Pancreas (tissue), 10 donors: ENCODE results near the gene PDZK1. TPM values are rescaled to one million over a fixed set of nuclear protein-coding genes. Genes with fewer than 3 reads are reported as not detected.
A peak's percentile ranks its signal among the peaks of the same experiment; 100 is the strongest.
"Not testable (repeated sequence)": the region's sequence is repeated elsewhere in the genome, so short reads cannot be mapped to it uniquely, and the experiment has no call there.

Experiments
- ATAC-seq, 4 donors: fragments of 200-7000 bp; cut with Tn5 transposase; one replicate each; pipeline versions ENCODE4 v1.8.0 to v1.9.1; 2020; ENCODE audit warnings: mild to moderate bottlenecking in 4 of 4, moderate library complexity in 4 of 4
- DNase-seq, 6 donors: peaks; one replicate each; pipeline ENCODE4 v3.0.0-alpha.2; 2020
- FAIRE-seq: peaks from 2 replicates; lab custom pipeline; 2012; peaks lifted over from hg19 to GRCh38; lab: Jason Lieb, UNC
- H3K27ac ChIP-seq, 4 donors: fragments of 200-600 bp; sonication (generic); 1 replicate in 3 of 4; 2 replicates in 1 of 4; pipeline versions ENCODE4 v1.5.0 to v1.8.0; 2020
- H3K27me3 ChIP-seq, 4 donors: fragments of 200-600 bp; one replicate each; pipeline ENCODE4 v1.8.0; 2021
- H3K36me3 ChIP-seq, 3 donors: fragments of 200-600 bp; sonication (generic) in 1 of 3; one replicate each; pipeline versions ENCODE4 v1.5.0 to v1.8.0; 2020 to 2021
- H3K4me1 ChIP-seq, 3 donors: fragments of 200-600 bp; one replicate each; pipeline ENCODE4 v1.8.0; 2021
- H3K4me3 ChIP-seq, 4 donors: fragments of 200-600 bp; sonication (generic) in 2 of 4; one replicate each; pipeline versions ENCODE4 v1.5.0 to v1.8.0; 2020 to 2021
- H3K9me3 ChIP-seq, 4 donors: fragments of 200-600 bp; one replicate each; pipeline ENCODE4 v1.8.0; 2021
- WGBS, 2 donors: extraction: QIAGEN DNeasy Blood & Tissue Kit; methylation state at CpG; one replicate each; pipeline ENCODE4 v1.1.7; 2013; 5-methylcytosine and 5-hydroxymethylcytosine counted together
- intact Hi-C, 3 donors: fragments of 100-400 bp; cut with DNase I; formaldehyde crosslinking; loops; one replicate each; pipeline versions ENCODE4 v1.11.1 to v1.14.2; 2022
- polyA plus RNA-seq, 2 donors: library from polyadenylated mRNA; stranded (reverse); fragments of 200-250 nt; gene quantifications; one replicate each; pipeline ENCODE4 v1.2.3, GENCODE V29; 2013
- total RNA-seq, 6 donors: library from RNA; stranded (reverse); fragmentation: NEBNext Ultra II Directional in 4 of 6; extraction: Animal tissue kit (Norgen Biotek cat#: 25700) in 4 of 6; gene quantifications; one replicate each; pipeline versions ENCODE4 v1.2.1 to v1.2.4, GENCODE V29; 2021 to 2023
- TF ChIP-seq, protein P1 (sequence below), 4 donors: fragments of 200-600 bp; sonication (generic) in 3 of 4; IDR thresholded peaks; one replicate each; pipeline versions ENCODE4 v1.5.0 to v1.8.0; 2021; ENCODE audit warnings: antibody characterized with exemption in 4 of 4
- donor health status: healthy with polysubstance abuse.
- donor health status: DM: no; HTN: no; CAD: no; lungs with moderate emphysema.
- donor health status: DM: no; HTN: no; CAD: no.
- donor health status: control.
- donor health status: control.
- donor health status: Bipolar disorder and iron deficiency.
- donor health status: DM: yes; HTN: yes; CAD: no.
- donor health status: DM: no; HTN: no; CAD: no.
- donor health status: DM: no; HTN: no; CAD: no.
- donor health status: DM: yes; HTN: yes; CAD: no.

PDZK1 gene
- total and polyA plus RNA-seq, 8 donors: 3.4 to 21.6 (median 8.2) TPM

DNA sequence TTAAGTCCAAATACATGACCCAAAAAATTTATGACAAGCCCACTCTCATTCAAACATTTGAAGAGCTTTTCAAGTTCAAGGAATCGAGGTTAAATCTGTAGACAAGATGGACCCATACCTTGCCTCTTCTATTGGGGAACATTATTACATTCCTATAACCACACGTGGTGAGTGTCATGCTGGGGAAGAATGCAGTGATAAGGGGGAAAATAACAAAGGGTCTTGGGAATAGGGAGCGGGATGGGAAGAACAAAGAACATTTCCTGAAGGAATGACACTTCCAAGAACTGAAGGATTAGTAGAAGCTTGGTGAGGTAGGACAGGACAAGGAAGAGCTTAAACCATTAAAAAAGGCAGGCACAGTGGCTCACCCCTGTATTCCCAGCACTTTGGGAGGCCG, 18.8 kb downstream of the PDZK1 start:
- Histone ChIP-seq H3K27me3 (no peaks in the 10 kb centered on the region), H3K9me3 (no peaks in the 10 kb centered on the region), H3K27ac (no peak overlapping the region), H3K4me1 (peaks cover 23 to 32% (median 29%) of the 10 kb centered on the region in 3 donors), H3K4me3 (no peak overlapping the region), H3K36me3 (no peaks in the 10 kb centered on the region)
- DNase-seq: no peak
- intact Hi-C loops: no loop called here
- FAIRE-seq: no peak
- ATAC-seq: no peak
- TF ChIP-seq, protein P1, sequence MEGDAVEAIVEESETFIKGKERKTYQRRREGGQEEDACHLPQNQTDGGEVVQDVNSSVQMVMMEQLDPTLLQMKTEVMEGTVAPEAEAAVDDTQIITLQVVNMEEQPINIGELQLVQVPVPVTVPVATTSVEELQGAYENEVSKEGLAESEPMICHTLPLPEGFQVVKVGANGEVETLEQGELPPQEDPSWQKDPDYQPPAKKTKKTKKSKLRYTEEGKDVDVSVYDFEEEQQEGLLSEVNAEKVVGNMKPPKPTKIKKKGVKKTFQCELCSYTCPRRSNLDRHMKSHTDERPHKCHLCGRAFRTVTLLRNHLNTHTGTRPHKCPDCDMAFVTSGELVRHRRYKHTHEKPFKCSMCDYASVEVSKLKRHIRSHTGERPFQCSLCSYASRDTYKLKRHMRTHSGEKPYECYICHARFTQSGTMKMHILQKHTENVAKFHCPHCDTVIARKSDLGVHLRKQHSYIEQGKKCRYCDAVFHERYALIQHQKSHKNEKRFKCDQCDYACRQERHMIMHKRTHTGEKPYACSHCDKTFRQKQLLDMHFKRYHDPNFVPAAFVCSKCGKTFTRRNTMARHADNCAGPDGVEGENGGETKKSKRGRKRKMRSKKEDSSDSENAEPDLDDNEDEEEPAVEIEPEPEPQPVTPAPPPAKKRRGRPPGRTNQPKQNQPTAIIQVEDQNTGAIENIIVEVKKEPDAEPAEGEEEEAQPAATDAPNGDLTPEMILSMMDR (IDR thresholded peaks at IDR 0.05): no peak
- 79 to 88% methylated on average over 4 of the region's 4 CpGs for WGBS, 2 donors

DNA sequence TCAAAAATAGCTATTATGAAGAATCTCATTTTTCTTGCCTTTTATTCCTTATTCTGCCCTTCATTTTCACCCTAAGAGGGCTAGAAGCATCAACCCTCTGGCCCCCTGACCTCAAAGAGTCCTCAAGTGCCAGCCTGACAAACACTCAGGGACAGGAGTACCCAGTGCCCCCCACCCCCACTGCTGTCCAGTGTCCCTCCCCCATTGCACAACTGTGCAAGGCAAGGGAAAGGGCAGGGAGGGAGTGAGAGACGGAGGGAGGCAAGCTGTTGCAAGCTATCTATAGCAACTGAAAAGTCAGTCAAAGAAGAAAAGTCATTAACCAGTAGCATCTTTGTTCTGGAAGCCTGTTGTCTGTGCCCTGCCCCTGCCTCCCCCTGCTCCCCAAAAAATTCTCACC, 21.1 kb downstream of the PDZK1 start:
- H3K9me3 ChIP-seq, DNase-seq, H3K27ac ChIP-seq, H3K4me3 ChIP-seq, H3K36me3 ChIP-seq, intact Hi-C loops, ATAC-seq, H3K27me3 ChIP-seq, FAIRE-seq: not testable (repeated sequence)
- WGBS, 2 donors: 63% methylated on average over 1 of the region's 1 CpG; no CpG with 5 or more reads in 1 of the 2 donors
- H3K4me1 ChIP-seq: peaks cover 14 to 16% (median 15%) of the 10 kb centered on the region in 3 donors

GRCh38 chr1:145684858-145685257, 22.3 kb downstream of the PDZK1 start:
- H3K36me3 ChIP-seq, H3K27me3 ChIP-seq, H3K4me3 ChIP-seq, H3K9me3 ChIP-seq, ATAC-seq, H3K4me1 ChIP-seq, intact Hi-C loops, H3K27ac ChIP-seq, FAIRE-seq, DNase-seq: not testable (repeated sequence)
- 76 to 79% methylated on average over 2 of the region's 3 CpGs for WGBS, 2 donors

DNA sequence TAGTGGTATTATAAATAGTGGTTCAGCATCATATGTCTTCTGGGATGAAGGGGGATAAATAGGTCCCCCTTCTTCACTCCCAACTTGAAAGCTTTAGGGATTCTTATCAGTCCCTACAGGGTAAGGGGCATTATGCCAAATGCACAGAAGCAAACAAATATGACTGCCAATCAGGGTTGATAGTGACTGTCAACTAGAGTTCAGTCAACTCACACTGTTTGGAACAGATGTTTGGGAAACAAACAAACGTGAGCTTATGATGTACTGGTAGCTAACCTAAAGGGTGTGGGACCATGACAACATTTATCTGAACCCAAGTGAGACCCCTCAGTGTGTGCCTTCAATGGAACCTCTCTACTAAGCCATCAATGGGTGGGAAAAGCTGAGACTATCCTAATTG, 34.0 kb downstream of the PDZK1 start:
- H3K4me3 ChIP-seq, H3K36me3 ChIP-seq, FAIRE-seq, H3K27me3 ChIP-seq, H3K9me3 ChIP-seq, intact Hi-C loops, ATAC-seq, H3K4me1 ChIP-seq, DNase-seq, H3K27ac ChIP-seq: not testable (repeated sequence)
- no CpG with 5 or more reads among the region's 1 CpG for WGBS, 2 donors

- 29 to 63% methylated on average over 1 of the region's 3 CpGs for WGBS, 2 donors
- H3K27me3 ChIP-seq, FAIRE-seq: not testable (repeated sequence)
Observed at GRCh38 chr1:145670995-145671745, 36.0 kb downstream of the PDZK1 start.

GRCh38 chr1:145665015-145665414, 42.2 kb downstream of the PDZK1 start:
- H3K4me3 ChIP-seq, intact Hi-C loops, ATAC-seq, FAIRE-seq, H3K4me1 ChIP-seq, H3K36me3 ChIP-seq, DNase-seq, H3K27me3 ChIP-seq, H3K9me3 ChIP-seq, H3K27ac ChIP-seq: not testable (repeated sequence)
- 70 to 81% methylated on average over 4 of the region's 4 CpGs for WGBS, 2 donors

More at GRCh38 chr1:145670995-145671745, 36.0 kb downstream of the PDZK1 start:
- DNase-seq, intact Hi-C loops, ATAC-seq, H3K4me3 ChIP-seq, H3K9me3 ChIP-seq, H3K4me1 ChIP-seq, H3K27ac ChIP-seq, H3K36me3 ChIP-seq: not testable (repeated sequence)

DNA sequence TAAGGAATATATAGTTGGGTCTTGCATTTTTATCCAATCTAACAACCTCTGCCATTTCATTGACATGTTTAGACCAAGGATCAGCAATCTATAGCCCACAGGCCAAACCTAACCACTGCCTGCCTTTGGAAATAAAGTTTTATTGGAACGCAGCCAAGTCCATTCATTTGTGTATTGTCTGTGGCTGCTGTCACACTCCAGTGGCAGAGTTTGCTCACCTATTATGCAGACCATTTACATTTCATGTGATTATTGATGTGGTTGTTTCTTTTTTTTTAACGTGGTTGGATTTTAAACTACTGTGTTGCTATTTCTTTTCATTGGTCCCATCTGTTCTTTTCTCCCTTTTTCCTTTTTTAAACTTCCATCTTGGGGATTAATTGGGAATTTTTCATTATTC, 44.7 kb downstream of the PDZK1 start:
- H3K4me3 ChIP-seq, H3K27me3 ChIP-seq, H3K27ac ChIP-seq, H3K36me3 ChIP-seq, DNase-seq, ATAC-seq, H3K9me3 ChIP-seq, FAIRE-seq, intact Hi-C loops, H3K4me1 ChIP-seq: not testable (repeated sequence)
- 46 to 56% methylated on average over 2 of the region's 2 CpGs for WGBS, 2 donors

DNA sequence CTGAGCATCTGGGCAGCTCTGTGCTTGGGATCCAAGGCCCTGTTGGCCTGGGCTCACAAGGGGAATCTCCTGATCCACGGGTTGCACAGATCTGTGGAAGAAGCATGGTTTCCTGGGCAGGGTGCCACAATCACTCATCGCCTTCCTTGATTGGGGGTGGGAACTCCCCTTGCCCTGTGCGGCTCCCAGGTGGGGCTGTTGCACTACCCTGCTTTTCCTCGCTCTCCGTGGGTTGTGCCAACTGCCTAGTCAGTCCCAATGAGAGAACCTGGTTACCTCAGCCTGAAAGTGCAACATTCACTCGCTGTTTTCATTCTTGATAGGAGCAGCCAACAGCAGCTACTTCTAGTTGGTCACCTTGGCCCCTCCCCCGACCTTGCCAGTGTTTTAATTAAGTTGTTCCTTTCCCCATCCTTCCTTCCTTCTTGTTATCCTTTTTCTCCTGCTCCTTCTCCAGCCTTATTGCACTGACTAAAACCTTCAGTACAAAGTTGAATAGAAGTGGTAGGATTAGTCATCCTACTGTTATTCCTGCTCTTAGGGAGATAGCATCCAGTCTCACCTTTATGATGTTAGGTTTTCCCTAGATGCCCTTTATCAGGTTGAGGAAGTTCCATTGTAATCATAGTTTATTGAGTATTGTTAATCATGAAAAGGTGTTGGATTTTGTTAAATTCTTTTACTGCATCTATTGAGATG, 50.8 kb downstream of the PDZK1 start:
- H3K9me3 ChIP-seq, H3K4me3 ChIP-seq, H3K27ac ChIP-seq, FAIRE-seq, H3K4me1 ChIP-seq, H3K36me3 ChIP-seq, intact Hi-C loops, H3K27me3 ChIP-seq: not testable (repeated sequence)
- 85 to 86% methylated on average over 1 to 5 of the region's 7 CpGs for WGBS, 2 donors
- DNase-seq (peak in 3 of 6 donors; percentile 1 to 25 (median 18)), ATAC-seq (peak in 3 of 4 donors; percentile 9 to 70 (median 22))

- no CpG with 5 or more reads among the region's 1 CpG for WGBS, 2 donors
- H3K27ac ChIP-seq, H3K4me3 ChIP-seq, H3K9me3 ChIP-seq, ATAC-seq, DNase-seq, FAIRE-seq, H3K36me3 ChIP-seq, H3K4me1 ChIP-seq, H3K27me3 ChIP-seq, intact Hi-C loops: not testable (repeated sequence)
Observed at GRCh38 chr1:145643990-145644389, 63.2 kb downstream of the PDZK1 start.

- FAIRE-seq: not testable (repeated sequence)
Observed at GRCh38 chr1:145641886-145642285, 65.3 kb downstream of the PDZK1 start.

DNA sequence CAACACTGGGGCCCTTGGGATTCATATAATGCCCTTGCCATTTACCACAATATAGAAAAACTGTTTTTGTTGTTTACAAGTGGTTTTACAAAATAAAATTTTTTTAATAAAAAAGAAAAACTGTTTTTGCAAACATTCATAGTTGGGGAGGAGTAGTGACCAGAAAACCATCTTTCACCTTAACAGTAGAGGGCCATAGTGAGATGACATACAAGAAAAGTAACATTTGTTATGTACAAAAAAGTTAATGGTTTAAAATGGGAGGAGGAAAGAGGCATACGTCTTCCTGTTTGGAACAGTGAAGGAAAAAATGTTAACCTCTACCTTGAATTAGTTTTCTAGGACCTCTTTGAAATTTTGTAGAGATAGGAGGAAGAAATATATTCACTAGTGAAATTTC, 70.9 kb downstream of the PDZK1 start:
- H3K4me3 ChIP-seq, H3K27me3 ChIP-seq, FAIRE-seq, H3K4me1 ChIP-seq, H3K9me3 ChIP-seq, H3K36me3 ChIP-seq, ATAC-seq, intact Hi-C loops, DNase-seq, H3K27ac ChIP-seq: not testable (repeated sequence)
- 15 to 29% methylated on average over 1 of the region's 1 CpG for WGBS, 2 donors

More at GRCh38 chr1:145641886-145642285, 65.3 kb downstream of the PDZK1 start:
- H3K27ac ChIP-seq, DNase-seq, H3K4me3 ChIP-seq, H3K9me3 ChIP-seq, H3K27me3 ChIP-seq, H3K4me1 ChIP-seq, ATAC-seq, H3K36me3 ChIP-seq, intact Hi-C loops: not testable (repeated sequence)
- WGBS, 2 donors: 92 to 100% methylated on average over 1 of the region's 2 CpGs
